OCI-LY7 (cell line): ENCODE results near the gene LINGO4. TPM values are rescaled to one million over a fixed set of nuclear protein-coding genes. Genes with fewer than 3 reads are reported as not detected.

Source experiments
- BruUV-seq: library from RNA; stranded (reverse); fragments of 400-500 nt; replicated peaks from 2 replicates; lab custom pipeline; 2021; lab: Mats Ljungman, UMichigan
- CTCF ChIA-PET: fragments of 300-600 bp; sonication (Branson Sonifier 250); formaldehyde crosslinking; loops from one replicate; lab custom pipeline; 2022; ENCODE audit warnings: antibody characterized with exemption; ENCODE audit not compliant: unreplicated experiment; lab: Charles Lee
- POLR2A ChIA-PET: fragments of 300-600 bp; sonication (Branson Sonifier 250); formaldehyde crosslinking; loops from one replicate; lab custom pipeline; 2022; ENCODE audit warnings: antibody characterized with exemption; lab: Charles Lee
- DNase-seq: peaks from one replicate; pipeline ENCODE4 v3.0.0-alpha.2; 2015; ENCODE audit warnings: low spot score
- H2AFZ ChIP-seq: fragments of 200-600 bp; sonication (generic), shearing (Covaris generic); 2 replicates; pipeline ENCODE4 v1.6.1; 2014; ENCODE audit warnings: mild to moderate bottlenecking, antibody characterized with exemption, low read length, moderate library complexity
- H3K27ac ChIP-seq: fragments of 200-600 bp; sonication (generic); 2 replicates; pipeline ENCODE4 v1.5.1; 2014; ENCODE audit warnings: mixed run types, low read depth, mild to moderate bottlenecking, moderate library complexity, low read length, inconsistent platforms; ENCODE audit not compliant: poor library complexity, severe bottlenecking
- H3K36me3 ChIP-seq: fragments of 200-600 bp; sonication (generic); 2 replicates; pipeline ENCODE4 v1.6.1; 2014; ENCODE audit warnings: mild to moderate bottlenecking, antibody characterized with exemption, low read length, moderate library complexity, mixed read lengths; ENCODE audit not compliant: insufficient read depth
- H3K4me1 ChIP-seq: fragments of 200-600 bp; sonication (generic); 2 replicates; pipeline ENCODE4 v1.5.1; 2014; ENCODE audit warnings: mild to moderate bottlenecking, low read length; ENCODE audit not compliant: insufficient read depth, poor library complexity, severe bottlenecking
- H3K4me2 ChIP-seq: fragments of 200-600 bp; sonication (generic); 2 replicates; pipeline ENCODE4 v1.6.1; 2014; ENCODE audit warnings: mild to moderate bottlenecking, low read length
- H3K4me3 ChIP-seq: fragments of 200-600 bp; sonication (generic); 2 replicates; pipeline ENCODE4 v1.5.1; 2014; ENCODE audit warnings: mild to moderate bottlenecking, low read depth, low read length; ENCODE audit not compliant: poor library complexity, severe bottlenecking
- H3K79me2 ChIP-seq: fragments of 200-600 bp; sonication (generic); 2 replicates; pipeline ENCODE4 v1.6.1; 2016; ENCODE audit warnings: low read depth, mild to moderate bottlenecking, low read length, moderate library complexity, mixed read lengths; ENCODE audit not compliant: insufficient read depth
- H3K9me2 ChIP-seq: fragments of 200-600 bp; sonication (generic); 2 replicates; pipeline ENCODE4 v1.6.1; 2016; ENCODE audit warnings: mild to moderate bottlenecking, low read length, mixed read lengths; ENCODE audit not compliant: insufficient read depth
- H3K9me3 ChIP-seq: fragments of 200-600 bp; sonication (generic); 2 replicates; pipeline ENCODE4 v1.6.1; 2014; ENCODE audit warnings: mild to moderate bottlenecking, mixed run types, low read length, mixed read lengths
- H4K20me1 ChIP-seq: fragments of 200-600 bp; sonication (generic); 2 replicates; pipeline ENCODE4 v1.6.1; 2014; ENCODE audit warnings: mild to moderate bottlenecking, antibody characterized with exemption, low read length, moderate library complexity, mixed read lengths; ENCODE audit not compliant: insufficient read depth
- CTCF ChIP-seq: fragments of 200-600 bp; sonication (generic); conservative IDR thresholded peaks from 2 replicates; pipeline ENCODE4 v1.5.1; 2014; ENCODE audit warnings: mild to moderate bottlenecking, antibody characterized with exemption, low read length, moderate library complexity, mixed read lengths
- EZH2phosphoT487 ChIP-seq: fragments of 200-600 bp; sonication (generic); IDR thresholded peaks from 2 replicates; pipeline ENCODE4 v1.6.1; 2018; ENCODE audit warnings: low read depth, borderline replicate concordance, mild to moderate bottlenecking, mixed run types, antibody characterized with exemption, low read length, moderate library complexity, mixed read lengths
- intact Hi-C: fragments of 100-400 bp; cut with micrococcal nuclease; formaldehyde crosslinking; loops from one replicate; pipeline ENCODE4 v1.10.0; 2022; ENCODE audit not compliant: unreplicated experiment
- total RNA-seq, 2 experiments: library from RNA; depleted of rRNA in 1 of 2; stranded (reverse); fragments of >200 nt in 1 of 2; shearing (Covaris generic) in 1 of 2; gene quantifications; 2 replicates each; pipeline ENCODE4 v1.2.3, GENCODE V29; 2014 to 2022

Gene LINGO4
- total RNA-seq, 2 experiments from 2014 or later = not detected

- H3K27ac ChIP-seq = no peak overlapping the region
Observed at GRCh38 chr1:151790940-151791651, 14.1 kb downstream of the LINGO4 start.

GRCh38 chr1:151790071-151790939 lies 14.9 kb downstream of the LINGO4 start, which contains the start of gene TDRKH:
Gene TDRKH, minus strand, starts transcription at chr1:151790500. Its CDS starts 7,478 bp downstream, at chr1:151783022.
- intact Hi-C loops = loop anchor here (10.0 kb wide), 1 partner anchor 114 kb away; the partner anchor contains the start of gene THEM4
- Histone ChIP-seq H3K79me2 (no peaks in the 10 kb centered on the region), H3K4me3 (peak within 1 kb of the TSS; percentile 73), H3K27ac (no peak within 1 kb of the TSS), H3K4me2 (peak within 1 kb of the TSS; percentile 98), H3K9me2 (no peaks in the 10 kb centered on the region), H3K4me1 (peaks cover 15% of the 10 kb centered on the region), H3K9me3 (no peaks in the 10 kb centered on the region), H3K36me3 (no peaks in the 10 kb centered on the region), H2AFZ (peak within 1 kb of the TSS; percentile 87), H4K20me1 (no peaks in the 10 kb centered on the region)
- peak; percentile 99 for DNase-seq
- no TSS peak for BruUV-seq
- CTCF ChIA-PET = no interaction called here
- TF ChIP-seq CTCF (peak; percentile 65), EZH2phosphoT487 (no peak)
- POLR2A ChIA-PET = interaction anchor here (0.7 to 1.7 kb wide), 4 partner anchors 14 to 28 kb away, joined by 3 to 6 read pairs (median 3); no protein-coding TSS in a partner anchor

More at GRCh38 chr1:151790940-151791651, 14.1 kb downstream of the LINGO4 start:
- Histone ChIP-seq H3K36me3 (no peaks in the 10 kb centered on the region), H3K4me1 (peaks cover 15% of the 10 kb centered on the region), H3K4me2 (peak overlapping the region; percentile 98), H3K9me3 (no peaks in the 10 kb centered on the region), H3K79me2 (no peaks in the 10 kb centered on the region), H3K9me2 (no peaks in the 10 kb centered on the region), H3K4me3 (peak overlapping the region; percentile 73), H4K20me1 (no peaks in the 10 kb centered on the region), H2AFZ (peak overlapping the region; percentile 64)
- intact Hi-C loops = loop anchor here (10.0 kb wide), 1 partner anchor 114 kb away; the partner anchor contains the start of gene THEM4
- TF ChIP-seq EZH2phosphoT487 = no peak
- TF ChIP-seq CTCF = no peak
- TSS peak; percentile 91 for BruUV-seq
- ChIA-PET POLR2A (no interaction called here), CTCF (no interaction called here)
- DNase-seq = peak; percentile 9
